Measurements from ENCODE around the gene C6orf89. TPM values are rescaled to one million over a fixed set of nuclear protein-coding genes. Genes with fewer than 3 reads are reported as not detected.

The C6orf89 gene
- total RNA-seq, 1 experiment from 2014 or later, result 32.9 TPM

DNA sequence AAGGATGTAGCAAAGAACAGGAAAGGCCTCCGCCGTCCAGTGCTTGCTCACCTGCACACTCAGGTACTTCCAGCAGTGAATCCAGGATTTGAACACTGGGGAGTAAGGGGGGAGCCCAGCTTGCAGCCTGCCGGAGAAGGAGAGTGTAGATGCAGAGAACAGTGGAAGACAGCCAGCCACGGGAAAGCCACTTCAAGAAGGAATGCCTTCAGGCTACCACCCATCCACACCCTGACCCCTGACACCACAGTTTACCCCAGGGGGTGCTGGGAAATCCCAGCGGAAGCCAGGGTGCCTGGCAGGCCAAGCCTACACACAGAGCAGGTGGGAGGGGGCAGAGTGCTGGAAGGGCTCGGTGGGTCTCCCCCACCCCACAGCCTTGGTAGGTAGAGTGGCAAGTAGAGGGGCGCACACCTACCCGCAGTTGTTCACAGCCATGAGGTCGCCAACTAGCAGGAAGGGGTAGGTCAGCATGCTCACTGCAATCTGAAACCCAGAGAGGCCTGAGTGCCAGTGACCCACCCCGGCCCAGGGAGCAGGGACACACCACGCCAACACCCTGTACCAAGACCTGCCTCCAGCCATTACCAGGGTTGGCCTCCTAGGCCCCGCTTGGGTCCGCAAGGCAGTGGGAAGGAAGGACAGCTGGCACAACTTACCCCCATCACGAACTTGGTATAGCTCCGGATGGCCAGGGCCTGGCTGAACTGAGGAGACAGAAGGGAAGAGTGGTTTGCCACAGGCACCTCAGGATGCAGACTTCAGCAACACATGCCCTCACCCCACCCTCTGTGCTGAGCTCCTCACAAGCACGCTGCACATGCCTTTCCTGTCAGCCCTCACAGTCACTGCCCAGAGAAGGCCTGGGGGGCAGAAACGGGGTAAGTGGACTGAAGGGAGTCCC is 84.5 kb downstream of the C6orf89 start:
- DNase-seq (ENCODE audit: low read depth, low spot score) (no peak), ATAC-seq (no peak)
- intact Hi-C loops (cut with micrococcal nuclease), result no loop called here
- Histone ChIP-seq H3K9me2 (ENCODE audit: insufficient read depth) (no peaks in the 10 kb centered on the region), H3K4me2 (ENCODE audit: low read length) (no peak overlapping the region), H3K79me2 (ENCODE audit: insufficient read depth, low read length) (no peaks in the 10 kb centered on the region; the same call in 1 of the 2 replicates), H3K36me3 (ENCODE audit: control insufficient read depth in 1 of 2, insufficient read depth in 2 of 2, low read length in 2 of 2) (peaks cover 50 to 71% of the 10 kb centered on the region in 2 experiments), H2AFZ (ENCODE audit: low read depth, low read length, poor library complexity, severe bottlenecking) (no peak overlapping the region), H3K4me1 (ENCODE audit: control insufficient read depth in 1 of 2, insufficient read depth in 2 of 2, low read length in 2 of 2) (no peaks in the 10 kb centered on the region), H4K20me1 (ENCODE audit: insufficient read depth) (no peaks in the 10 kb centered on the region), H3K27ac (ENCODE audit: low read depth, low read length) (peak overlapping the region; percentile 35), H3K9me3 (ENCODE audit: control insufficient read depth in 1 of 2, insufficient read depth in 1 of 2, low read depth in 1 of 2, low read length in 2 of 2) (no peaks in the 10 kb centered on the region), H3K4me3 (replicated peaks in 1 of 2; ENCODE audit: low read depth in 1 of 2, low read length in 2 of 2) (no peak overlapping the region), H3K9ac (ENCODE audit: low read length) (no peak overlapping the region), H3K27me3 (ENCODE audit: insufficient read depth, low read length) (no peaks in the 10 kb centered on the region)
- CTCF ChIA-PET, result no interaction called here
- BruUV-seq (replicated peaks), result no TSS peak
- RAD21 ChIA-PET (ENCODE audit: low non-redundant PET in 1 of 2, low total read pairs in 2 of 2, uncharacterized antibody in 2 of 2, unreplicated experiment in 2 of 2), result no interaction called here
- TF ChIP-seq YY1 (IDR thresholded peaks at IDR 0.05; ENCODE audit: extremely low read depth, insufficient replicate concordance, low read depth, low read length) (no peak), POLR2A (IDR thresholded peaks at IDR 0.05; ENCODE audit: borderline replicate concordance, extremely low read depth, insufficient read depth, insufficient read length) (no peak), CEBPB (IDR thresholded peaks at IDR 0.05; ENCODE audit: low read depth) (no peak), EZH2 (IDR thresholded peaks at IDR 0.05) (no peak), CBX3 (IDR thresholded peaks at IDR 0.05; ENCODE audit: low read depth) (no peak), SP1 (IDR thresholded peaks at IDR 0.05; ENCODE audit: low read depth) (no peak), ELF1 (IDR thresholded peaks at IDR 0.05; ENCODE audit: borderline replicate concordance, low read depth) (no peak), FOSL1 (IDR thresholded peaks at IDR 0.05; ENCODE audit: low read depth) (no peak), SRF (IDR thresholded peaks at IDR 0.05; ENCODE audit: low read depth) (no peak), ZNF274 (IDR thresholded peaks at IDR 0.05; ENCODE audit: low read depth, low read length) (no peak), ZFX (IDR thresholded peaks at IDR 0.05) (no peak), ATF3 (IDR thresholded peaks at IDR 0.05) (no peak), RAD21 (IDR thresholded peaks at IDR 0.05; ENCODE audit: low read depth) (no peak), JUND (IDR thresholded peaks at IDR 0.05) (no peak), POLR2AphosphoS5 (IDR thresholded peaks at IDR 0.05; ENCODE audit: low read depth, low read length) (no peak), MAX (IDR thresholded peaks at IDR 0.05) (no peak)
- TF ChIP-seq, protein P1, sequence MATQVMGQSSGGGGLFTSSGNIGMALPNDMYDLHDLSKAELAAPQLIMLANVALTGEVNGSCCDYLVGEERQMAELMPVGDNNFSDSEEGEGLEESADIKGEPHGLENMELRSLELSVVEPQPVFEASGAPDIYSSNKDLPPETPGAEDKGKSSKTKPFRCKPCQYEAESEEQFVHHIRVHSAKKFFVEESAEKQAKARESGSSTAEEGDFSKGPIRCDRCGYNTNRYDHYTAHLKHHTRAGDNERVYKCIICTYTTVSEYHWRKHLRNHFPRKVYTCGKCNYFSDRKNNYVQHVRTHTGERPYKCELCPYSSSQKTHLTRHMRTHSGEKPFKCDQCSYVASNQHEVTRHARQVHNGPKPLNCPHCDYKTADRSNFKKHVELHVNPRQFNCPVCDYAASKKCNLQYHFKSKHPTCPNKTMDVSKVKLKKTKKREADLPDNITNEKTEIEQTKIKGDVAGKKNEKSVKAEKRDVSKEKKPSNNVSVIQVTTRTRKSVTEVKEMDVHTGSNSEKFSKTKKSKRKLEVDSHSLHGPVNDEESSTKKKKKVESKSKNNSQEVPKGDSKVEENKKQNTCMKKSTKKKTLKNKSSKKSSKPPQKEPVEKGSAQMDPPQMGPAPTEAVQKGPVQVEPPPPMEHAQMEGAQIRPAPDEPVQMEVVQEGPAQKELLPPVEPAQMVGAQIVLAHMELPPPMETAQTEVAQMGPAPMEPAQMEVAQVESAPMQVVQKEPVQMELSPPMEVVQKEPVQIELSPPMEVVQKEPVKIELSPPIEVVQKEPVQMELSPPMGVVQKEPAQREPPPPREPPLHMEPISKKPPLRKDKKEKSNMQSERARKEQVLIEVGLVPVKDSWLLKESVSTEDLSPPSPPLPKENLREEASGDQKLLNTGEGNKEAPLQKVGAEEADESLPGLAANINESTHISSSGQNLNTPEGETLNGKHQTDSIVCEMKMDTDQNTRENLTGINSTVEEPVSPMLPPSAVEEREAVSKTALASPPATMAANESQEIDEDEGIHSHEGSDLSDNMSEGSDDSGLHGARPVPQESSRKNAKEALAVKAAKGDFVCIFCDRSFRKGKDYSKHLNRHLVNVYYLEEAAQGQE (IDR thresholded peaks at IDR 0.05; ENCODE audit: low read depth), result no peak
- TF ChIP-seq, protein P2, sequence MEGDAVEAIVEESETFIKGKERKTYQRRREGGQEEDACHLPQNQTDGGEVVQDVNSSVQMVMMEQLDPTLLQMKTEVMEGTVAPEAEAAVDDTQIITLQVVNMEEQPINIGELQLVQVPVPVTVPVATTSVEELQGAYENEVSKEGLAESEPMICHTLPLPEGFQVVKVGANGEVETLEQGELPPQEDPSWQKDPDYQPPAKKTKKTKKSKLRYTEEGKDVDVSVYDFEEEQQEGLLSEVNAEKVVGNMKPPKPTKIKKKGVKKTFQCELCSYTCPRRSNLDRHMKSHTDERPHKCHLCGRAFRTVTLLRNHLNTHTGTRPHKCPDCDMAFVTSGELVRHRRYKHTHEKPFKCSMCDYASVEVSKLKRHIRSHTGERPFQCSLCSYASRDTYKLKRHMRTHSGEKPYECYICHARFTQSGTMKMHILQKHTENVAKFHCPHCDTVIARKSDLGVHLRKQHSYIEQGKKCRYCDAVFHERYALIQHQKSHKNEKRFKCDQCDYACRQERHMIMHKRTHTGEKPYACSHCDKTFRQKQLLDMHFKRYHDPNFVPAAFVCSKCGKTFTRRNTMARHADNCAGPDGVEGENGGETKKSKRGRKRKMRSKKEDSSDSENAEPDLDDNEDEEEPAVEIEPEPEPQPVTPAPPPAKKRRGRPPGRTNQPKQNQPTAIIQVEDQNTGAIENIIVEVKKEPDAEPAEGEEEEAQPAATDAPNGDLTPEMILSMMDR (IDR thresholded peaks at IDR 0.05 in 2 of 3, conservative IDR thresholded peaks at IDR 0.05 in 1 of 3; ENCODE audit: borderline replicate concordance in 1 of 3, insufficient read depth in 1 of 3, low read depth in 2 of 3, low read length in 2 of 3), result no peak
- POLR2A ChIA-PET, result interaction anchor here (0.6 kb wide), 1 partner anchor 81 kb away, joined by 3 read pairs; no protein-coding TSS in a partner anchor

Measured in HCT116 (cell line).